IPS-20b (cell line): Measurements from ENCODE around the gene FAM9C.

Experiments
- H3K27ac ChIP-seq: one replicate; pipeline ENCODE4 v1.5.1; 2013; ENCODE audit warnings: low read length
- H3K27me3 ChIP-seq: 2 replicates; pipeline ENCODE4 v1.6.1; 2013; ENCODE audit warnings: mild to moderate bottlenecking, low read length, inconsistent platforms; ENCODE audit not compliant: insufficient read depth
- H3K36me3 ChIP-seq: 2 replicates; pipeline ENCODE4 v1.6.1; 2013; ENCODE audit warnings: low read depth, mild to moderate bottlenecking, inconsistent platforms, low read length, moderate library complexity; ENCODE audit not compliant: insufficient read depth
- H3K4me1 ChIP-seq: 2 replicates; pipeline ENCODE4 v1.6.1; 2013; ENCODE audit warnings: mild to moderate bottlenecking, control low read depth, inconsistent platforms, low read length, moderate library complexity; ENCODE audit not compliant: insufficient read depth
- H3K4me3 ChIP-seq: 2 replicates; pipeline ENCODE4 v1.5.1; 2013; ENCODE audit warnings: mild to moderate bottlenecking, low read length, inconsistent platforms
- H3K9ac ChIP-seq: 2 replicates; pipeline ENCODE4 v1.6.1; 2013; ENCODE audit warnings: low read depth, mild to moderate bottlenecking, inconsistent platforms, low read length, moderate library complexity
- H3K9me3 ChIP-seq: 2 replicates; pipeline ENCODE4 v1.6.1; 2013; ENCODE audit warnings: mild to moderate bottlenecking, low read depth, low read length, inconsistent platforms; ENCODE audit not compliant: insufficient read depth

Gene FAM9C

GRCh38 chrX:13010546-13010945 lies 33.9 kb downstream of the FAM9C start:
- no peak overlapping the region for H3K27ac ChIP-seq
- no peaks in the 10 kb centered on the region for H3K36me3 ChIP-seq
- peaks cover 16% of the 10 kb centered on the region for H3K4me1 ChIP-seq
- no peak overlapping the region for H3K4me3 ChIP-seq
- no peaks in the 10 kb centered on the region for H3K27me3 ChIP-seq
- no peak overlapping the region for H3K9ac ChIP-seq
- no peaks in the 10 kb centered on the region for H3K9me3 ChIP-seq

GRCh38 chrX:13009844-13010243 lies 34.6 kb downstream of the FAM9C start:
- Histone ChIP-seq H3K27me3 (no peaks in the 10 kb centered on the region), H3K4me1 (peaks cover 16% of the 10 kb centered on the region), H3K4me3 (no peak overlapping the region), H3K36me3 (no peaks in the 10 kb centered on the region), H3K9me3 (no peaks in the 10 kb centered on the region), H3K9ac (no peak overlapping the region), H3K27ac (no peak overlapping the region)

- no peak overlapping the region for H3K27ac ChIP-seq
These were observed 35.1 kb downstream of the FAM9C start for GRCh38 chrX:13009273-13009672.

GRCh38 chrX:13008851-13009250 lies 35.6 kb downstream of the FAM9C start:
- no peaks in the 10 kb centered on the region for H3K27me3 ChIP-seq
- H3K9me3 ChIP-seq = no peaks in the 10 kb centered on the region
- H3K4me3 ChIP-seq = no peak overlapping the region
- H3K27ac ChIP-seq = no peak overlapping the region
- H3K9ac ChIP-seq = no peak overlapping the region
- peaks cover 7% of the 10 kb centered on the region for H3K4me1 ChIP-seq
- H3K36me3 ChIP-seq = no peaks in the 10 kb centered on the region

More at GRCh38 chrX:13009273-13009672, 35.1 kb downstream of the FAM9C start:
- no peaks in the 10 kb centered on the region for H3K27me3 ChIP-seq
- no peak overlapping the region for H3K9ac ChIP-seq
- no peaks in the 10 kb centered on the region for H3K36me3 ChIP-seq
- H3K9me3 ChIP-seq = no peaks in the 10 kb centered on the region
- H3K4me3 ChIP-seq = no peak overlapping the region
- peaks cover 11% of the 10 kb centered on the region for H3K4me1 ChIP-seq

GRCh38 chrX:13008189-13008533 lies 36.3 kb downstream of the FAM9C start:
- H3K27ac ChIP-seq = no peak overlapping the region
- no peak overlapping the region for H3K4me3 ChIP-seq
- H3K36me3 ChIP-seq = no peaks in the 10 kb centered on the region
- no peaks in the 10 kb centered on the region for H3K9me3 ChIP-seq
- peaks cover 7% of the 10 kb centered on the region for H3K4me1 ChIP-seq
- no peaks in the 10 kb centered on the region for H3K27me3 ChIP-seq
- H3K9ac ChIP-seq = no peak overlapping the region

GRCh38 chrX:13007519-13008188 lies 36.8 kb downstream of the FAM9C start:
- Histone ChIP-seq H3K4me1 (peaks cover 7% of the 10 kb centered on the region), H3K9ac (no peak overlapping the region), H3K9me3 (no peaks in the 10 kb centered on the region), H3K27me3 (no peaks in the 10 kb centered on the region), H3K36me3 (no peaks in the 10 kb centered on the region), H3K27ac (no peak overlapping the region), H3K4me3 (no peak overlapping the region)

GRCh38 chrX:13005661-13006473 lies 38.6 kb downstream of the FAM9C start:
- Histone ChIP-seq H3K27ac (no peak overlapping the region), H3K4me3 (no peak overlapping the region), H3K27me3 (no peaks in the 10 kb centered on the region), H3K4me1 (peaks cover 7% of the 10 kb centered on the region), H3K36me3 (no peaks in the 10 kb centered on the region), H3K9ac (no peak overlapping the region), H3K9me3 (no peaks in the 10 kb centered on the region)

GRCh38 chrX:13001961-13002671 lies 42.3 kb downstream of the FAM9C start:
- Histone ChIP-seq H3K27ac (no peak overlapping the region), H3K4me3 (no peak overlapping the region), H3K27me3 (no peaks in the 10 kb centered on the region), H3K4me1 (peaks cover 24% of the 10 kb centered on the region), H3K36me3 (no peaks in the 10 kb centered on the region), H3K9me3 (no peaks in the 10 kb centered on the region), H3K9ac (no peak overlapping the region)

GRCh38 chrX:13001097-13001496 lies 43.3 kb downstream of the FAM9C start:
- Histone ChIP-seq H3K9me3 (no peaks in the 10 kb centered on the region), H3K27me3 (no peaks in the 10 kb centered on the region), H3K9ac (no peak overlapping the region), H3K36me3 (no peaks in the 10 kb centered on the region), H3K27ac (no peak overlapping the region), H3K4me3 (no peak overlapping the region), H3K4me1 (peaks cover 24% of the 10 kb centered on the region)

- Histone ChIP-seq H3K36me3 (no peaks in the 10 kb centered on the region), H3K4me3 (no peak overlapping the region), H3K27ac (no peak overlapping the region), H3K9me3 (no peaks in the 10 kb centered on the region), H3K9ac (no peak overlapping the region; the same call in 1 of the 2 replicates), H3K27me3 (no peaks in the 10 kb centered on the region), H3K4me1 (peaks cover 24% of the 10 kb centered on the region)
These were observed 44.1 kb downstream of the FAM9C start for GRCh38 chrX:13000301-13000811.

GRCh38 chrX:12999422-12999821 lies 45.0 kb downstream of the FAM9C start:
- peak overlapping the region; percentile 36 for H3K27ac ChIP-seq
- H3K9me3 ChIP-seq = no peaks in the 10 kb centered on the region
- peaks cover 24% of the 10 kb centered on the region for H3K4me1 ChIP-seq
- no peak overlapping the region; the same call in 1 of the 2 replicates for H3K9ac ChIP-seq
- no peaks in the 10 kb centered on the region for H3K27me3 ChIP-seq
- H3K4me3 ChIP-seq = no peak overlapping the region; the same call in 1 of the 2 replicates
- no peaks in the 10 kb centered on the region for H3K36me3 ChIP-seq
